SU-DHL-6 (cell line): Measurements from ENCODE around the gene SMURF2.

Experiments
- EZH2phosphoT487 ChIP-seq: fragments of 200-600 bp; sonication (generic), shearing (Covaris generic); conservative IDR thresholded peaks from 2 replicates; pipeline ENCODE4 v1.6.1; 2018; ENCODE audit warnings: mild to moderate bottlenecking, antibody characterized with exemption, low read length, moderate library complexity, mixed read lengths
- TF ChIP-seq, protein P1 (sequence below): fragments of 200-600 bp; sonication (generic); IDR thresholded peaks from one replicate; pipeline ENCODE4 v1.5.1; 2017; ENCODE audit warnings: antibody characterized with exemption, mild to moderate bottlenecking, low read length, moderate library complexity; ENCODE audit not compliant: insufficient read depth, poor library complexity, severe bottlenecking

DNA sequence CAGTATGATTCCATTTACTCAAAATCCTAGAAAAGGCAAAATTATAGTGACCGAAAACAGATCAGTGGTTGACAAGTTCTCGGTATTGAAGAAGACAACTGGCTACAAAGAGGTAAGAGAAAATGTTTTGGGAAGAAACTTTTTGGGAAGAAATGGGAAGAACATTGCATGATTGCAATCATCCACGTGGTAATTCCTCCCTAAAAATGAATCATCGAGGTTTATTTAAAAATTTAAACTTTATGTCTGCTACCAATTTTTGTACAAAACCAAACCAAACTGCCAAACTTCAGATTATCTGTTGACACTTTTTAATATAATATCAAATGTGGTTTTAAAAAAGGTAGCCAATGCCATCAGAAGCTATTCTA, 8.1 kb downstream of the SMURF2 start:
- TF ChIP-seq EZH2phosphoT487, result no peak
- TF ChIP-seq, protein P1, sequence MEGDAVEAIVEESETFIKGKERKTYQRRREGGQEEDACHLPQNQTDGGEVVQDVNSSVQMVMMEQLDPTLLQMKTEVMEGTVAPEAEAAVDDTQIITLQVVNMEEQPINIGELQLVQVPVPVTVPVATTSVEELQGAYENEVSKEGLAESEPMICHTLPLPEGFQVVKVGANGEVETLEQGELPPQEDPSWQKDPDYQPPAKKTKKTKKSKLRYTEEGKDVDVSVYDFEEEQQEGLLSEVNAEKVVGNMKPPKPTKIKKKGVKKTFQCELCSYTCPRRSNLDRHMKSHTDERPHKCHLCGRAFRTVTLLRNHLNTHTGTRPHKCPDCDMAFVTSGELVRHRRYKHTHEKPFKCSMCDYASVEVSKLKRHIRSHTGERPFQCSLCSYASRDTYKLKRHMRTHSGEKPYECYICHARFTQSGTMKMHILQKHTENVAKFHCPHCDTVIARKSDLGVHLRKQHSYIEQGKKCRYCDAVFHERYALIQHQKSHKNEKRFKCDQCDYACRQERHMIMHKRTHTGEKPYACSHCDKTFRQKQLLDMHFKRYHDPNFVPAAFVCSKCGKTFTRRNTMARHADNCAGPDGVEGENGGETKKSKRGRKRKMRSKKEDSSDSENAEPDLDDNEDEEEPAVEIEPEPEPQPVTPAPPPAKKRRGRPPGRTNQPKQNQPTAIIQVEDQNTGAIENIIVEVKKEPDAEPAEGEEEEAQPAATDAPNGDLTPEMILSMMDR, result no peak
